DOHH2 (cell line): Measurements from ENCODE around the gene TLR6.

Source experiments
- H3F3A ChIP-seq: fragments of 200-600 bp; sonication (generic), shearing (Covaris generic); 2 replicates; pipeline ENCODE4 v1.6.0; 2016; ENCODE audit warnings: antibody characterized with exemption, mild to moderate bottlenecking; ENCODE audit not compliant: control insufficient read depth, insufficient read depth
- H3K27ac ChIP-seq: fragments of 200-600 bp; sonication (generic); 2 replicates; pipeline ENCODE4 v1.5.1; 2014; ENCODE audit warnings: low read depth, mild to moderate bottlenecking, low read length, moderate library complexity
- H3K27me3 ChIP-seq: fragments of 200-600 bp; sonication (generic); 2 replicates; pipeline ENCODE4 v1.6.1; 2014; ENCODE audit warnings: mild to moderate bottlenecking, low read length, mixed read lengths; ENCODE audit not compliant: control insufficient read depth
- H3K36me3 ChIP-seq: fragments of 200-600 bp; sonication (generic); 2 replicates; pipeline ENCODE4 v1.6.1; 2014; ENCODE audit warnings: mild to moderate bottlenecking, low read length, moderate library complexity, mixed read lengths; ENCODE audit not compliant: control insufficient read depth
- H3K4me1 ChIP-seq: fragments of 200-600 bp; sonication (generic); 2 replicates; pipeline ENCODE4 v1.6.1; 2014; ENCODE audit warnings: mild to moderate bottlenecking, low read length, mixed read lengths; ENCODE audit not compliant: control insufficient read depth
- H3K4me2 ChIP-seq: fragments of 200-600 bp; sonication (generic); 2 replicates; pipeline ENCODE4 v1.6.0; 2014; ENCODE audit warnings: mild to moderate bottlenecking, low read length, moderate library complexity
- H3K4me3 ChIP-seq: fragments of 200-600 bp; sonication (generic); 2 replicates; pipeline ENCODE4 v1.5.1; 2014; ENCODE audit warnings: mild to moderate bottlenecking, low read length, mixed read lengths
- H3K79me2 ChIP-seq: fragments of 200-600 bp; sonication (generic); 2 replicates; pipeline ENCODE4 v1.6.1; 2014; ENCODE audit warnings: mild to moderate bottlenecking, low read length, mixed read lengths; ENCODE audit not compliant: control insufficient read depth
- H3K9me2 ChIP-seq: fragments of 200-600 bp; sonication (generic); replicated peaks from 2 replicates; pipeline ENCODE4 v1.6.1; 2014; ENCODE audit warnings: mild to moderate bottlenecking, low read length, mixed read lengths; ENCODE audit not compliant: control insufficient read depth
- H3K9me3 ChIP-seq: fragments of 200-600 bp; sonication (generic); 2 replicates; pipeline ENCODE4 v1.6.1; 2014; ENCODE audit warnings: antibody characterized with exemption, low read length, mixed read lengths; ENCODE audit not compliant: control insufficient read depth, insufficient read depth
- H4K20me1 ChIP-seq: fragments of 200-600 bp; sonication (generic); 2 replicates; pipeline ENCODE4 v1.6.0; 2014; ENCODE audit warnings: low read depth, mild to moderate bottlenecking, antibody characterized with exemption, low read length, moderate library complexity; ENCODE audit not compliant: control insufficient read depth, insufficient read depth
- EZH2phosphoT487 ChIP-seq: fragments of 200-600 bp; sonication (generic); IDR thresholded peaks from 2 replicates; pipeline ENCODE4 v1.6.1; 2017; ENCODE audit warnings: borderline replicate concordance, mild to moderate bottlenecking, antibody characterized with exemption, low read length, moderate library complexity, mixed read lengths
- TF ChIP-seq, protein P1 (sequence below): fragments of 200-600 bp; sonication (generic); IDR thresholded peaks from one replicate; pipeline ENCODE4 v1.5.1; 2014; ENCODE audit warnings: antibody characterized with exemption, mild to moderate bottlenecking, low read depth, low read length; ENCODE audit not compliant: poor library complexity, severe bottlenecking

The TLR6 gene

DNA sequence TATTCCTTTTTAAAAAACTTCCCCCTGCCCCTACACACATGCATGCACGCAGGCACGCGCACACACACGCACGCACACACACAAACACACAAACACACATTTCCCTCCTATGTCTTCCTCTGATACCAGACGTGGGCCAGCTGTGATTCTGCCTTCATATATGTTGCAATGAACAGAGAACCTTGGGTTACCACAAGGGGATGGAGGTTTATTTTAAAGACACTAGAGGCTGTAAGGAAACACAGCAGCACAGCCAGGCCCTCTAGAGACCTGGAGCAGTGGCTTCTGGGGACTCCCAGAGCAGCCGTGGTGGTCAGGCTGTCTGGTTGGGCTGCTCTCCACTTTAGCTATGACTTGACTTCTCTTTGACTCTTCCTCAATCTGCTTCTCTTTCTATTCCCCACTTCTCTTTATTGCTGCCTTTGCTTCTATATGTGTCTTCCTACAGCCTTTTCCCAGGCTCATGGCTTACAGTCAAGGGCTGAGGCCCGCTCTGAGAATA lies 70.7 kb downstream of the TLR6 start:
- H3F3A ChIP-seq, result peaks cover 8% of the 10 kb centered on the region
- TF ChIP-seq, protein P1, sequence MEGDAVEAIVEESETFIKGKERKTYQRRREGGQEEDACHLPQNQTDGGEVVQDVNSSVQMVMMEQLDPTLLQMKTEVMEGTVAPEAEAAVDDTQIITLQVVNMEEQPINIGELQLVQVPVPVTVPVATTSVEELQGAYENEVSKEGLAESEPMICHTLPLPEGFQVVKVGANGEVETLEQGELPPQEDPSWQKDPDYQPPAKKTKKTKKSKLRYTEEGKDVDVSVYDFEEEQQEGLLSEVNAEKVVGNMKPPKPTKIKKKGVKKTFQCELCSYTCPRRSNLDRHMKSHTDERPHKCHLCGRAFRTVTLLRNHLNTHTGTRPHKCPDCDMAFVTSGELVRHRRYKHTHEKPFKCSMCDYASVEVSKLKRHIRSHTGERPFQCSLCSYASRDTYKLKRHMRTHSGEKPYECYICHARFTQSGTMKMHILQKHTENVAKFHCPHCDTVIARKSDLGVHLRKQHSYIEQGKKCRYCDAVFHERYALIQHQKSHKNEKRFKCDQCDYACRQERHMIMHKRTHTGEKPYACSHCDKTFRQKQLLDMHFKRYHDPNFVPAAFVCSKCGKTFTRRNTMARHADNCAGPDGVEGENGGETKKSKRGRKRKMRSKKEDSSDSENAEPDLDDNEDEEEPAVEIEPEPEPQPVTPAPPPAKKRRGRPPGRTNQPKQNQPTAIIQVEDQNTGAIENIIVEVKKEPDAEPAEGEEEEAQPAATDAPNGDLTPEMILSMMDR, result peak; percentile 19
- no peak for TF ChIP-seq EZH2phosphoT487
- H3K4me3 ChIP-seq, result peak overlapping the region; percentile 36
- peak overlapping the region; percentile 51 for H3K4me2 ChIP-seq
- H3K4me1 ChIP-seq, result peaks cover 38% of the 10 kb centered on the region
- H3K27me3 ChIP-seq, result no peaks in the 10 kb centered on the region
- peaks cover 18% of the 10 kb centered on the region for H3K79me2 ChIP-seq
- peaks cover 12% of the 10 kb centered on the region for H3K36me3 ChIP-seq
- no peaks in the 10 kb centered on the region for H3K9me2 ChIP-seq
- no peaks in the 10 kb centered on the region for H4K20me1 ChIP-seq
- peak overlapping the region; percentile 33 for H3K27ac ChIP-seq
- no peaks in the 10 kb centered on the region for H3K9me3 ChIP-seq

DNA sequence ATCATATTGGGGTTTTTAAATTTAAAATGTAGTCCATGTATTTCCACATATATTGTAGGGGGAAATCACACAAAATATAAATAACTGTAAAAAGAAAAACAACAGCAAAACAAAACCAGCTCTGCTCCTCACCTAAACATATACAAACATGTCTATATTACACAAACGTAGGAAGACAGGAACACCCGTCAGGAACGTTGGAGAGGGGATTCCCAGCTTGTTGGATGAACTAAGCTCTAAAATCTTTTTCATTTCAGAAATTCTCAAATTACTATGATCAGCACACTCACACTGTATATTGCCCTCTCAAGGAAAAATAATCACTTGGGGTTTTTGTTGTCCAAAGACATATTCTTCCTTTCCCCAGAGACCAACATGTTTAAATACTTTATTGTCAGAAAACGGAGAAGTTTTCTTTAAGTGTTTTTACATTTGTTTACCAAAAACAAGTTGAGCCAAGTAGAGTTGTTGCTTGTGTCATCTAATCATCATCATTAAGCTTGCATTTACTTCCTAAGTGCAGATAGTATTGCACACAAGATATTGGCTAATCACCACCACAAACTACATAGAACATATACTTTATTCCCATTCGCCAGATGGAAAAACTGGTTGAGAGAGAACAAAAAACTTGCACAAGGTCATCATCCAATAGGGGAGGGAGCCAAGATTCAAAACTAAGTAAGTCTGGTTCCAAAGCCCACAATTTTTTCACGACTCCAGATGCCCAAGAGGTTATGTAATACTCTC lies 71.4 kb downstream of the TLR6 start:
- Histone ChIP-seq H3K4me1 (peaks cover 43% of the 10 kb centered on the region), H3K27ac (peak overlapping the region; percentile 33), H3K79me2 (peaks cover 25% of the 10 kb centered on the region), H3K4me2 (peak overlapping the region; percentile 51), H3K9me2 (no peaks in the 10 kb centered on the region), H3K27me3 (no peaks in the 10 kb centered on the region), H3K36me3 (peaks cover 19% of the 10 kb centered on the region), H3K4me3 (peak overlapping the region; percentile 36; the same call in 1 of the 2 replicates), H4K20me1 (no peaks in the 10 kb centered on the region), H3K9me3 (no peaks in the 10 kb centered on the region), H3F3A (peaks cover 8% of the 10 kb centered on the region)
- TF ChIP-seq, protein P1, result no peak
- TF ChIP-seq EZH2phosphoT487, result no peak

GRCh38 chr4:38784141-38784540 lies 72.5 kb downstream of the TLR6 start:
- Histone ChIP-seq H3K79me2 (peaks cover 36% of the 10 kb centered on the region), H3K4me2 (no peak overlapping the region), H3K4me1 (peaks cover 50% of the 10 kb centered on the region), H3K36me3 (peaks cover 30% of the 10 kb centered on the region), H3K27ac (no peak overlapping the region), H4K20me1 (no peaks in the 10 kb centered on the region), H3F3A (peaks cover 6% of the 10 kb centered on the region), H3K9me3 (peaks cover 3% of the 10 kb centered on the region; the same call in 1 of the 2 replicates), H3K9me2 (no peaks in the 10 kb centered on the region), H3K27me3 (no peaks in the 10 kb centered on the region), H3K4me3 (no peak overlapping the region)
- no peak for TF ChIP-seq EZH2phosphoT487
- TF ChIP-seq, protein P1, result no peak
